GF-D8 (cell line): ENCODE measurements around the gene CLEC16A.
"Not testable (repeated sequence)": the region's sequence is repeated elsewhere in the genome, so short reads cannot be mapped to it uniquely, and the experiment has no call there.

ENCODE experiments used
- DNase-seq: peaks from one replicate; lab custom pipeline; 2025; lab: John Stamatoyannopoulos, UW

CLEC16A gene

GRCh38 chr16:10944249-10945064, at the start of gene CLEC16A:
CLEC16A (plus strand) TSS chr16:10944564; CDS start chr16:10944718, 154 bp downstream.
- DNase-seq: peak; percentile 79

- no peak for DNase-seq
These were observed 49.1 kb upstream of the CLEC16A start for GRCh38 chr16:10895053-10895946.

- no peak for DNase-seq
These were observed 48.2 kb upstream of the CLEC16A start for GRCh38 chr16:10896165-10896564.

- DNase-seq: no peak
These were observed 47.6 kb upstream of the CLEC16A start for GRCh38 chr16:10896723-10897122.

GRCh38 chr16:10897134-10897533, 47.2 kb upstream of the CLEC16A start:
- DNase-seq: no peak

- DNase-seq: no peak
These were observed 41.4 kb upstream of the CLEC16A start for GRCh38 chr16:10902999-10903398.

- DNase-seq: no peak
These were observed 37.9 kb upstream of the CLEC16A start for GRCh38 chr16:10906482-10906881.

GRCh38 chr16:10906914-10907756, 37.2 kb upstream of the CLEC16A start:
- DNase-seq: no peak

GRCh38 chr16:10907757-10908045, 36.7 kb upstream of the CLEC16A start:
- no peak for DNase-seq

GRCh38 chr16:10911267-10911666, 33.1 kb upstream of the CLEC16A start:
- DNase-seq: no peak

- no peak for DNase-seq
These were observed 27.8 kb upstream of the CLEC16A start for GRCh38 chr16:10916534-10916933.

- no peak for DNase-seq
These were observed 25.9 kb upstream of the CLEC16A start for GRCh38 chr16:10918294-10919002.

GRCh38 chr16:10919003-10919351, 25.4 kb upstream of the CLEC16A start:
- no peak for DNase-seq

- no peak for DNase-seq
These were observed 23.5 kb upstream of the CLEC16A start for GRCh38 chr16:10920726-10921427.

- DNase-seq: no peak
These were observed 22.6 kb upstream of the CLEC16A start for GRCh38 chr16:10921536-10922327.

- no peak for DNase-seq
These were observed 21.8 kb upstream of the CLEC16A start for GRCh38 chr16:10922328-10923145.

- no peak for DNase-seq
These were observed 21.2 kb upstream of the CLEC16A start for GRCh38 chr16:10923146-10923649.

GRCh38 chr16:10923650-10924214, 20.6 kb upstream of the CLEC16A start:
- DNase-seq: no peak

GRCh38 chr16:10925285-10925684, 19.1 kb upstream of the CLEC16A start:
- DNase-seq: not testable (repeated sequence)
